ENCODE data around the gene MICAL3.

DNA sequence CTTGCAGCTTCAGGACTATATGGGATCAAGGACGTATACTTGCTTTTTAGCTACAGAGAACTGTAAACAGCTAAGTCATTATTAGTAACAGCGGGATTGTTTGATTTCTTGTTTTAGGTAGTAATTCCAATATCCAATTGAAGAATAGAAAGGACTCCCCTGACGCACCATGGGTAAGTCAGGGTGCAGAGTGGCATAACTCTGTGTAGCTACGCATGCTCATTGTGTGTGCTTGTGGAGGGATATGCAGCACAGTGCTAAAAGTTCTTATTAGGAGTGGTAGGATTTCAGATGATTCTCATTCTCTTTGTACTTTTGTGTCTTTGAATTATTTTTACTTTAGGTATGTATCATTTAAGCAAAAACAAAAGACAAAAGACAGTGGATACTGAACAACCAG, 45.7 kb upstream of the MICAL3 start:
- TF ChIP-seq EP300 (conservative IDR thresholded peaks at IDR 0.05; ENCODE audit: poor library complexity, severe bottlenecking): no peak
- TF ChIP-seq POLR2AphosphoS5 (IDR thresholded peaks at IDR 0.05): no peak
- TF ChIP-seq, protein P1, sequence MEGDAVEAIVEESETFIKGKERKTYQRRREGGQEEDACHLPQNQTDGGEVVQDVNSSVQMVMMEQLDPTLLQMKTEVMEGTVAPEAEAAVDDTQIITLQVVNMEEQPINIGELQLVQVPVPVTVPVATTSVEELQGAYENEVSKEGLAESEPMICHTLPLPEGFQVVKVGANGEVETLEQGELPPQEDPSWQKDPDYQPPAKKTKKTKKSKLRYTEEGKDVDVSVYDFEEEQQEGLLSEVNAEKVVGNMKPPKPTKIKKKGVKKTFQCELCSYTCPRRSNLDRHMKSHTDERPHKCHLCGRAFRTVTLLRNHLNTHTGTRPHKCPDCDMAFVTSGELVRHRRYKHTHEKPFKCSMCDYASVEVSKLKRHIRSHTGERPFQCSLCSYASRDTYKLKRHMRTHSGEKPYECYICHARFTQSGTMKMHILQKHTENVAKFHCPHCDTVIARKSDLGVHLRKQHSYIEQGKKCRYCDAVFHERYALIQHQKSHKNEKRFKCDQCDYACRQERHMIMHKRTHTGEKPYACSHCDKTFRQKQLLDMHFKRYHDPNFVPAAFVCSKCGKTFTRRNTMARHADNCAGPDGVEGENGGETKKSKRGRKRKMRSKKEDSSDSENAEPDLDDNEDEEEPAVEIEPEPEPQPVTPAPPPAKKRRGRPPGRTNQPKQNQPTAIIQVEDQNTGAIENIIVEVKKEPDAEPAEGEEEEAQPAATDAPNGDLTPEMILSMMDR (IDR thresholded peaks at IDR 0.05; ENCODE audit: poor library complexity, severe bottlenecking): no peak

Measured in neural cell (in vitro differentiated cells).